ENCODE measurements around the gene TPCN1.
A peak's percentile ranks its signal among the peaks of the same experiment; 100 is the strongest.

TPCN1 gene

DNA sequence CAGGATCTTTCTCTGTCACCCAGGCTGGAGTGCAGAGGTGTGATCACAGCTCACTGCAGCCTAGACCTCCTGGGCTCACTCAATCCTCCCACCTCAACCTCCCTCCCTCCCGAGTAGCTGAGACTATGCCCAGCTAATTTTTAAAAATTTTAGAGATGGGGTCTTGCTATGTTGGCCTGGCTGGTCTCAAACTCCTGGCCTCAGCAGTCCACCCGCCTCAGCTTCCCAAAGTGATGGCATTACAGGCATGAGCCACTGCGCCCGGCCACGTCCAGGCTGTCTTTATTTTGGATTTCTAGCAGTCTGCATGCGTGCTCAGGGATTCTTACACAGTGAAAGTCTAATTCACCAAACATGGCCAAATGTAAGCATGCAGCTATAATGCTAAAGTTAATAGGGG is 95.9 kb downstream of the TPCN1 start:
- DNase-seq, result no peak

GRCh38 chr12:113318046-113318656 is 96.9 kb downstream of the TPCN1 start:
- no peak for DNase-seq

- DNase-seq, result no peak
Measured at GRCh38 chr12:113318900-113319628, 97.8 kb downstream of the TPCN1 start.

GRCh38 chr12:113320401-113320800 is 99.1 kb downstream of the TPCN1 start:
- no peak for DNase-seq

GRCh38 chr12:113322343-113322742 is 101.1 kb downstream of the TPCN1 start:
- DNase-seq, result no peak

DNA sequence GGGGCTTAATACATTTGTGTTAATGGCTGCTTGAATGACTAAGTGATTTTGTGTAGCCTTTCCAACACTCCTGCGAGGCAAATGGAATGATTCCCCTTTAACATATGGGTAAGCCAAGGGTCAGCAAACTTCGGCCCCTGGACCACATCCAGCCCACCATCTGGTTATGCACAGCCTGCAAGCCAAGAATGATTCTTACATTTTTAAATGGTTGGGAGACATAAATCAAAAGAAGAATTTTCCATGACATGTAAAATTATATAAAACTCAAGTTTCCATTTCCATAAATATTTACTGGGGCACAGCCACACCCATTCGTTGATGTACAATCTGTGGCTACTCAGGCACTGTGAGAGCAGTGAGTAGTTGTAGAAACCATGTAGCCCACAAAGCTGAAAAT is 104.7 kb downstream of the TPCN1 start:
- no peak for DNase-seq

GRCh38 chr12:113326775-113327395 is 105.6 kb downstream of the TPCN1 start:
- no peak for DNase-seq

DNA sequence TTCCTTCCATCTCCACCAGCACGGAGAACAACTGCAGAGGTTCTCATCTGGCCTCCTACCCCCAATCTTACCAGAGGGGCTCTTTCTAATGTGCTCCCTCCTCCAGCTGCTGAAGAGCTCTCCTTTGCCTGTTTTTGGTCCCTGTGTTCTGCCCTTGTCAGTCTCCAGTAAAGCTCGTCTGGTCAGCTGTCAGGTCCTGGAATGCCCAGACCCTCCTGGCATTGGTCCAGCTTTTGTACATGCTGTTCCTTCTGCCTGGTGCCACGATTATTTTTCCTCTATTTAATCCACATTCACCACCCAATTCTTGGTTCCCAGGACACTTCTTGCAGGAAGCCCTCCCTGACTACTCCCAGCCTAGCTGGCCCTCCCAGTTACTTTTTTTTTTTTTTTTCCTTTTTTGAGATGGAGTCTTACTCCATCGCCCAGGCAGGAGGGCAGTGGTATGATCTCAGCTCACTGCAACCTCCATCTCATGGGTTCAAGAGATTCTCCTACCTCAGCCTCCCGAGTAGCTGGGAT is 107.2 kb downstream of the TPCN1 start:
- DNase-seq, result no peak

DNA sequence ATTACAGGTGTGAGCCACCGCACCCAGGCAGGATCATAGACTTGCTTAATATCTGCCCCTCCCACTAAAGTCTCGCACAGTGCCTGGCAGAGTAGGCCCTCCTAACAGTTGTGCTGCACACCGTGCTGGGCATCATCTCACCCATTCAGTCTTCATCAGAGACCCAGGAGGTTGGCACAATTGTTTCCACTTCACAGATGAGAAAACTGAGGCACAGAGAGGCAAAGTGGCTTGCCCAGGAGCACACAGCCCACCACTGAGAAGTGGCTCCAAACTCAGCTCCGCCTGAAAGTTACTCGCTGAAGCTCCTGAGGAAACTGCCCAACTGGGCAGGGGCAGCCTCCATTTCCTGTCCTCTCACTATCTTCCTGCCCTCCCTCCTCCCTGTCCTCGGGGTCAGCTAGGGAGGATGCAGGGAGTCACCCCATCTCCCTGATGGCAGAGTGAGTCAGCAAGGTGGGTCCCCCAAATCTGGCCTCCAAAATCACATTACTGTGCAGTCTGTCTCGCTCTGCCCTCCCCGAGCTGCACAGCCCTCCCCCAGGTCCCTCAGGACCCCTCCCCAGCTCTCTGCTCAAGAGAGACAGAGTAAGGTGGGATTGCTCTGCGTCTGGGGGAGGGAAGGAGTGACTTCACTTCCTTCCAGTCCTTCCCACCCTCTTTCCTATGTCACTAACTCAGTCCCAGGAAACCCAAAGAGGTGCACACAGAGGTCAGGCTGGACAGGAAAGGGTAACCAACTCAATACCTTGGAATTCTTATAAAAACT is 107.9 kb downstream of the TPCN1 start:
- DNase-seq, result no peak

DNA sequence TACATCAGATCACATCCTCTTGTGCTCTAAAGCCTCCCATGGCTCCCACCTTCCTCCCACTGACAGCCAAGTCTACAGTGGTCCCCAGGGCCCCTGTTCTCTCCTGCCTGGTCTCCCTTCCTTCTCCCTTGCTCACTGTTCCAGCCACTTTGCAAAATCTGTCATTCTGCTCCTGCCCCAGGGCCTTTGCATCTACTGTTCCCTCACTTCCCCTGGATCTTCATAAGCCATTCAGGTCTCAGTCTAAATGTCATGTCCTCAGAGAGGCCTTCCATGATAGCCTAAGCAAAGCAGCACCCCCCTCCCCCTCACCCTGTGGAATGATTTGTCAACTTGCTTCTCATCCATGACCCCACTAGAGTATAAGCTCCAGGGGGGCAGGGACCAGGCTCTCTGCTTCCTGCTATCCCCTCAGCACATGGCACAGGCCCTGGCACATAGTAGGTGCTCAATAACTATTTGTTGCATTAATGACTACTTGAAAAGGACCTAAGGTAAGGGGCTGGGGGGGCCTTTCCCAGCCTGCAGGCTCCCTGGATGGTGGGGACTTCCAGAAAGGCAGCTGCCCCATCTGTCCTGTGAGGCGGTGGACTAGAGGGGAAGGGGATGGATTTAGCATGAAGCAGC is 108.6 kb downstream of the TPCN1 start:
- no peak for DNase-seq

- no peak for DNase-seq
Measured at GRCh38 chr12:113330505-113330904, 109.2 kb downstream of the TPCN1 start.

- DNase-seq, result no peak
Measured at GRCh38 chr12:113332688-113333417, 111.6 kb downstream of the TPCN1 start.

DNA sequence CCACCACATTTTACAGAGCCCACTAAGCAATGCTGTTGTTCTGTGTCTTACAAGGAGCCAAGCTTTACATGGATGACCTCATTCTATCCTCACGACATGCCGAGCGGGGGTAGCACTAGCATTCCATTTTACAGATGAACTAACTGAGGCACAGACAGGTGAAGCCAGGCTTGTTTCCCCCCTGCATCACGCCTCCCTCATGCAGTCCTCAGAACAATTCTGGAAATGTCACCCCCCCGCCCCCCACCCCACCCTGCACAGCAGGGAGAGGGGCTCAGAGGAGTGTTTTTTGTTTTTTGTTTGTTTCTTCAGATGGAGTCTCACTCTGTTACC is 112.1 kb downstream of the TPCN1 start:
- no peak for DNase-seq

DNA sequence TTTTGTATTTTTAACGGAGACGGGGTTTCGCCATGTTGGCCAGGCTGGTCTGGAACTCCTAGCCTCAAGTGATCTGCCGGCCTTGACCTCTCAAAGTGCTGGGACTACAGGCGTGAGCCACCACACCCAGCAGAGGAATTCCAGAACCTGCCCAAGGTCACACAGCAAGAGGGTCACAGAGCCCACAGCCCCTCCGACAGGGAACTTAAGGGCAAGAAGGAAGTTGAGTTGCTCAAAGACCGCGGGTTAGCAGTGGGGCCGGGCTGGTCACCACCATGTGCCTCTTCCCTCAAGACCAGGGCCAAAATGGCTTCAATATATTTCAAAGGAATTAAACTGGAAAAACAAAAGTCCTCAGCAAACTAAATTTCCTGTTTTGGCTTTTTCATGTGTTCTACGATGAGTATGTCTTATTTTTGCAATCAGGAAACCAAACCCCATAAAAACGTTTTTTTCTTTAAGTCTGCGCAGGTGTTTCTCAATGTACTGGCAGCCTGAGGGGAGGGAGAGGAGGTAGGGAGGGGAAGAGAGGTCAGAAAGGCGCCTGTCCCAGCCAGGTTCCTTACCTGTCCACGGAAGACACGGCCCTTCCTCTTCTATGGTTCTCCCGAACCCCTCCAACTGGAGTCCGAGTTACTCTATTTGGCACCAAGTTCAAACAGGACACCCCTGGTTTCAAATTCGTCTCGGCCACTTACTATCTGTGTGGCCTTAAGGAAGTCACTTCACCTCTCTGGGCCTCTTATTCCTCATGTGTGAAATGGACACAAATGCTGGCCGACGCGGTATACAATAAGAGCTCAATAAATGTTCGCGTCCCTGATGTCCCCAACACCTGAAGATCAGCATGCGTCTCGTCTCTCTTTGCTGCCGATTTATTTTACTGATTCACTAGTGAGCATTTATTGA is 112.9 kb downstream of the TPCN1 start:
- DNase-seq, result peak; percentile 61

- peak; percentile 91 for DNase-seq
Measured at GRCh38 chr12:113334786-113335539, 113.7 kb downstream of the TPCN1 start, which contains the start of gene SLC8B1. TSS of gene SLC8B1 (minus strand) at chr12:113335109. CDS start at chr12:113332878, 2,231 bp downstream.

- no peak for DNase-seq
Measured at GRCh38 chr12:113339540-113339939, 118.3 kb downstream of the TPCN1 start.

DNA sequence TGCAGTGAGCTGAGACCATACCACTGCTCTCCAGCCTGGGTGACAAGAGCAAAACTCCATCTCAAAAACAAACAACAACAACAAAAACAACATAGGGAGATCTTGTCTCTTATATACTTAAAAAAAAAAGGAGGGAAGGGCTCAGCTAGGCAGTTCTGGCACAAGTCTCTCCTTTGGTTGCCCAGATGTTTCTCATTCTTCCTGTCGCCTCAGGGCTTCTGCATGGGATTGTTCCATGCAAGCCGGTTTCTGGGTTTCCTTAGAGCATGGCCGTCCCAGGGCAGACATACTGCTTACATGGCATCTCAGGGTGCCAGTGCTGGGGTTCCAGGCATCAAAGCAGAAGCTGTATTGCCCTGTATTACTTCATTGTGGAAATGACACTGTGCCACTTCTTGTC is 118.8 kb downstream of the TPCN1 start:
- no peak for DNase-seq

GRCh38 chr12:113341535-113341934 is 120.3 kb downstream of the TPCN1 start:
- DNase-seq, result no peak

GRCh38 chr12:113345318-113345717 is 124.1 kb downstream of the TPCN1 start:
- DNase-seq, result no peak

DNA sequence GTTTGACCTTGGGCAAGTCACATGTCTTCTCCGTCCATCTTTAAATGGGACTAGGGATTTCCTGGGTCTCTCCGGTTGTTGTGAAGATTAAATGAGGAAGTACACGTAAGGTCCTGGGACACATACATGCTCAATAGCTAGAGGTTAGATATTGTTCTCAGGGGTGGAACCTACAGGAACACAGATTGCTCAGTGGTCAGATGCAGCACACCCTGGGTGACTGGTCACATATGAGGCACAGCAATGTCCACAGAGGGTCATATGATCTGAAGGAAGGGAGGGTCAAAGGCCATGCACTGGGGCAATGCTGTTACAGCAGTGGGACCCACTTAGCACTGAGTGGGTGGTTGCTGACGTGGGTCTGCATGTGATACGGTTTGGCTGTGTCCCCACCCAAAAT is 125.1 kb downstream of the TPCN1 start:
- DNase-seq, result no peak

All from DMS53 (cell line).